ENCODE data around the gene PEF1.

The PEF1 gene

GRCh38 chr1:31652891-31653499 lies 8.3 kb upstream of the PEF1 start:
- DNase-seq = no peak

GRCh38 chr1:31651766-31652165 lies 7.1 kb upstream of the PEF1 start:
- DNase-seq = no peak

- DNase-seq = no peak
These were observed 6.4 kb upstream of the PEF1 start for GRCh38 chr1:31651089-31651420.

GRCh38 chr1:31650161-31651088 lies 5.7 kb upstream of the PEF1 start:
- DNase-seq = no peak

GRCh38 chr1:31648641-31649357 lies 4.1 kb upstream of the PEF1 start:
- no peak for DNase-seq

- DNase-seq = no peak
These were observed 3.5 kb upstream of the PEF1 start for GRCh38 chr1:31648190-31648589.

- no peak for DNase-seq
These were observed 2.4 kb upstream of the PEF1 start for GRCh38 chr1:31647106-31647505.

GRCh38 chr1:31646259-31646960 lies 1.7 kb upstream of the PEF1 start:
- DNase-seq = no peak

- DNase-seq = no peak
These were observed 545 bp upstream of the PEF1 start for GRCh38 chr1:31645274-31645568.

GRCh38 chr1:31643976-31644559 lies 608 bp downstream of the PEF1 start:
- DNase-seq = no peak

- no peak for DNase-seq
These were observed 1.8 kb downstream of the PEF1 start for GRCh38 chr1:31642897-31643296.

GRCh38 chr1:31642366-31642765 lies 2.3 kb downstream of the PEF1 start:
- DNase-seq = no peak

- DNase-seq = no peak
These were observed 3.7 kb downstream of the PEF1 start for GRCh38 chr1:31640964-31641363.

- DNase-seq = no peak
These were observed 4.5 kb downstream of the PEF1 start for GRCh38 chr1:31640179-31640578.

GRCh38 chr1:31639543-31639942 lies 5.1 kb downstream of the PEF1 start:
- DNase-seq = no peak

GRCh38 chr1:31637915-31638673 lies 6.6 kb downstream of the PEF1 start:
- no peak for DNase-seq

- DNase-seq = no peak
These were observed 11.6 kb downstream of the PEF1 start for GRCh38 chr1:31633117-31633516.

- no peak for DNase-seq
These were observed 12.0 kb downstream of the PEF1 start for GRCh38 chr1:31632649-31633048.

GRCh38 chr1:31628931-31629556 lies 15.6 kb downstream of the PEF1 start:
- DNase-seq = no peak

GRCh38 chr1:31627930-31628559 lies 16.6 kb downstream of the PEF1 start:
- DNase-seq = no peak

- DNase-seq = no peak
These were observed 17.3 kb downstream of the PEF1 start for GRCh38 chr1:31627301-31627929.
